ENCODE measurements around the gene PCIF1.

- no peak for TF ChIP-seq ZNF629 (tag by site-specific recombination; IDR thresholded peaks at IDR 0.05)
- no peak for TF ChIP-seq OVOL3 (tag by site-specific recombination; IDR thresholded peaks at IDR 0.05)
- TF ChIP-seq, protein P1, sequence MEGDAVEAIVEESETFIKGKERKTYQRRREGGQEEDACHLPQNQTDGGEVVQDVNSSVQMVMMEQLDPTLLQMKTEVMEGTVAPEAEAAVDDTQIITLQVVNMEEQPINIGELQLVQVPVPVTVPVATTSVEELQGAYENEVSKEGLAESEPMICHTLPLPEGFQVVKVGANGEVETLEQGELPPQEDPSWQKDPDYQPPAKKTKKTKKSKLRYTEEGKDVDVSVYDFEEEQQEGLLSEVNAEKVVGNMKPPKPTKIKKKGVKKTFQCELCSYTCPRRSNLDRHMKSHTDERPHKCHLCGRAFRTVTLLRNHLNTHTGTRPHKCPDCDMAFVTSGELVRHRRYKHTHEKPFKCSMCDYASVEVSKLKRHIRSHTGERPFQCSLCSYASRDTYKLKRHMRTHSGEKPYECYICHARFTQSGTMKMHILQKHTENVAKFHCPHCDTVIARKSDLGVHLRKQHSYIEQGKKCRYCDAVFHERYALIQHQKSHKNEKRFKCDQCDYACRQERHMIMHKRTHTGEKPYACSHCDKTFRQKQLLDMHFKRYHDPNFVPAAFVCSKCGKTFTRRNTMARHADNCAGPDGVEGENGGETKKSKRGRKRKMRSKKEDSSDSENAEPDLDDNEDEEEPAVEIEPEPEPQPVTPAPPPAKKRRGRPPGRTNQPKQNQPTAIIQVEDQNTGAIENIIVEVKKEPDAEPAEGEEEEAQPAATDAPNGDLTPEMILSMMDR (tag by site-specific recombination; IDR thresholded peaks at IDR 0.05): no peak
- TF ChIP-seq ZNF274 (IDR thresholded peaks at IDR 0.05; ENCODE audit: low read length): no peak
- no peak for TF ChIP-seq ZNF274 (tag by site-specific recombination; IDR thresholded peaks at IDR 0.05; ENCODE audit: borderline replicate concordance)
- no peak for TF ChIP-seq SP2 (tag by site-specific recombination; IDR thresholded peaks at IDR 0.05)
- no peak for TF ChIP-seq ELK4 (IDR thresholded peaks at IDR 0.05; ENCODE audit: borderline replicate concordance, low read depth, low read length)
- TF ChIP-seq ZNF792 (tag by site-specific recombination; IDR thresholded peaks at IDR 0.05): no peak
- TF ChIP-seq ZNF114 (tag by site-specific recombination; IDR thresholded peaks at IDR 0.05): no peak
- TF ChIP-seq, protein P2, sequence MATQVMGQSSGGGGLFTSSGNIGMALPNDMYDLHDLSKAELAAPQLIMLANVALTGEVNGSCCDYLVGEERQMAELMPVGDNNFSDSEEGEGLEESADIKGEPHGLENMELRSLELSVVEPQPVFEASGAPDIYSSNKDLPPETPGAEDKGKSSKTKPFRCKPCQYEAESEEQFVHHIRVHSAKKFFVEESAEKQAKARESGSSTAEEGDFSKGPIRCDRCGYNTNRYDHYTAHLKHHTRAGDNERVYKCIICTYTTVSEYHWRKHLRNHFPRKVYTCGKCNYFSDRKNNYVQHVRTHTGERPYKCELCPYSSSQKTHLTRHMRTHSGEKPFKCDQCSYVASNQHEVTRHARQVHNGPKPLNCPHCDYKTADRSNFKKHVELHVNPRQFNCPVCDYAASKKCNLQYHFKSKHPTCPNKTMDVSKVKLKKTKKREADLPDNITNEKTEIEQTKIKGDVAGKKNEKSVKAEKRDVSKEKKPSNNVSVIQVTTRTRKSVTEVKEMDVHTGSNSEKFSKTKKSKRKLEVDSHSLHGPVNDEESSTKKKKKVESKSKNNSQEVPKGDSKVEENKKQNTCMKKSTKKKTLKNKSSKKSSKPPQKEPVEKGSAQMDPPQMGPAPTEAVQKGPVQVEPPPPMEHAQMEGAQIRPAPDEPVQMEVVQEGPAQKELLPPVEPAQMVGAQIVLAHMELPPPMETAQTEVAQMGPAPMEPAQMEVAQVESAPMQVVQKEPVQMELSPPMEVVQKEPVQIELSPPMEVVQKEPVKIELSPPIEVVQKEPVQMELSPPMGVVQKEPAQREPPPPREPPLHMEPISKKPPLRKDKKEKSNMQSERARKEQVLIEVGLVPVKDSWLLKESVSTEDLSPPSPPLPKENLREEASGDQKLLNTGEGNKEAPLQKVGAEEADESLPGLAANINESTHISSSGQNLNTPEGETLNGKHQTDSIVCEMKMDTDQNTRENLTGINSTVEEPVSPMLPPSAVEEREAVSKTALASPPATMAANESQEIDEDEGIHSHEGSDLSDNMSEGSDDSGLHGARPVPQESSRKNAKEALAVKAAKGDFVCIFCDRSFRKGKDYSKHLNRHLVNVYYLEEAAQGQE (tag by site-specific recombination; IDR thresholded peaks at IDR 0.05): no peak
These were observed 36.9 kb downstream of the PCIF1 start for GRCh38 chr20:45971425-45971674.

Data from HEK293 (cell line).